HepG2 (cell line): Measurements from ENCODE around the gene PCSK6. TPM values are rescaled to one million over a fixed set of nuclear protein-coding genes. Genes with fewer than 3 reads are reported as not detected.

Experiments
- ATAC-seq: fragments of 200-7000 bp; cut with Tn5 transposase; 3 replicates; pipeline ENCODE4 v1.9.1; 2020; ENCODE audit warnings: mild to moderate bottlenecking, moderate library complexity
- BruUV-seq: library from RNA; stranded (reverse); fragments of 400-500 nt; replicated peaks from 2 replicates; lab custom pipeline; 2021; lab: Mats Ljungman, UMichigan
- CTCF ChIA-PET: fragments of 300-600 bp; formaldehyde crosslinking; extraction: SDS; loops from one replicate; lab custom pipeline; 2021; ENCODE audit warnings: low total read pairs, inconsistent platforms, low intra/inter-chr PET ratio; lab: Yijun Ruan, JAX
- POLR2A ChIA-PET: fragments of 350-600 bp; sonication (Branson Sonifier 250); formaldehyde crosslinking; loops from one replicate; lab custom pipeline; 2020; ENCODE audit warnings: antibody characterized with exemption, inconsistent platforms; lab: Yijun Ruan, JAX
- DNase-seq: peaks from one replicate; pipeline ENCODE4 v3.0.0-alpha.2; 2015; ENCODE audit warnings: low spot score
- FAIRE-seq: peaks from 3 replicates; lab custom pipeline; 2011; peaks lifted over from hg19 to GRCh38; lab: Jason Lieb, UNC
- H2AFZ ChIP-seq: one replicate; pipeline ENCODE4 v1.6.1; 2011; ENCODE audit warnings: low read length, inconsistent platforms
- H3K27ac ChIP-seq: fragments of 300-600 bp; 3 replicates; pipeline ENCODE4 v1.8.0; 2011; ENCODE audit warnings: mixed run types, mild to moderate bottlenecking, mixed read lengths, low read length, inconsistent platforms; ENCODE audit not compliant: insufficient read depth; ENCODE audit errors: extremely low read length
- H3K27me3 ChIP-seq, 2 experiments: fragments of 200-600 bp in 1 of 2; 2 replicates in 1 of 2; 3 replicates in 1 of 2; pipeline versions ENCODE4 v1.6.0 to v1.8.0; 2011; ENCODE audit warnings: low read length in 2 of 2, mild to moderate bottlenecking in 2 of 2, moderate library complexity in 2 of 2, inconsistent platforms in 1 of 2; ENCODE audit not compliant: insufficient read depth in 2 of 2, control insufficient read depth in 1 of 2
- H3K36me3 ChIP-seq, 2 experiments: fragments of 200-600 bp in 1 of 2; replicated peaks in 1 of 2; 2 replicates in 1 of 2; 3 replicates in 1 of 2; pipeline versions ENCODE4 v1.5.1 to v1.8.0; 2011; ENCODE audit warnings: low read length in 2 of 2, inconsistent platforms in 1 of 2; ENCODE audit not compliant: insufficient read depth in 2 of 2, control insufficient read depth in 1 of 2
- H3K4me1 ChIP-seq: 2 replicates; pipeline ENCODE4 v1.5.1; 2012; ENCODE audit warnings: low read length, inconsistent platforms; ENCODE audit not compliant: insufficient read depth
- H3K4me2 ChIP-seq: 2 replicates; pipeline ENCODE4 v1.6.0; 2011; ENCODE audit warnings: low read depth, low read length, inconsistent platforms
- H3K4me3 ChIP-seq, 3 experiments: fragments of 200-600 bp in 1 of 3; sonication (generic), shearing (Covaris generic) in 1 of 3; replicated peaks in 1 of 3; 2 replicates each; pipeline ENCODE4 v1.5.1; 2011 to 2016; ENCODE audit warnings: low read length in 3 of 3, inconsistent platforms in 2 of 3, low read depth in 2 of 3, mild to moderate bottlenecking in 2 of 3, control low read depth in 1 of 3, mixed read lengths in 1 of 3; ENCODE audit not compliant: insufficient read depth in 1 of 3
- H3K79me2 ChIP-seq: one replicate; pipeline ENCODE4 v1.6.1; 2011; ENCODE audit warnings: low read length, inconsistent platforms; ENCODE audit not compliant: insufficient read depth
- H3K9ac ChIP-seq: 2 replicates; pipeline ENCODE4 v1.6.0; 2011; ENCODE audit warnings: mild to moderate bottlenecking, low read depth, low read length, inconsistent platforms; ENCODE audit not compliant: insufficient read depth
- H3K9me3 ChIP-seq: 2 replicates; pipeline ENCODE4 v1.5.1; 2012; ENCODE audit warnings: mild to moderate bottlenecking, low read length
- H4K20me1 ChIP-seq: 2 replicates; pipeline ENCODE4 v1.6.0; 2011; ENCODE audit warnings: inconsistent platforms, mild to moderate bottlenecking, low read length, moderate library complexity; ENCODE audit not compliant: insufficient read depth
- EZH2 ChIP-seq: conservative IDR thresholded peaks from 2 replicates; pipeline ENCODE4 v1.6.1; 2012; ENCODE audit warnings: mild to moderate bottlenecking, low read depth, low read length, moderate library complexity
- HIC2 ChIP-seq: sonication (generic); formaldehyde crosslinking; IDR thresholded peaks from 2 replicates; pipeline ENCODE4 v1.9.0; 2022; ENCODE audit warnings: low read depth, missing genetic modification reagents
- KAT8 ChIP-seq: IDR thresholded peaks from 2 replicates; pipeline ENCODE4 v1.6.1; 2016; ENCODE audit warnings: missing genetic modification reagents, missing compliant biosample characterization
- SMAD9 ChIP-seq: sonication (generic); formaldehyde crosslinking; IDR thresholded peaks from 2 replicates; pipeline ENCODE4 v1.5.1; 2020; ENCODE audit warnings: mild to moderate bottlenecking, missing genetic modification reagents
- XRCC5 ChIP-seq: fragments of 200-400 bp; formaldehyde crosslinking; optimal IDR thresholded peaks from 2 replicates; pipeline ENCODE3; 2017; ENCODE audit warnings: mild to moderate bottlenecking, low read length
- ZNF143 ChIP-seq: sonication (generic); formaldehyde crosslinking; IDR thresholded peaks from 2 replicates; pipeline ENCODE4 v1.4.0; 2020; ENCODE audit warnings: missing genetic modification reagents
- ZNF251 ChIP-seq: sonication (generic); formaldehyde crosslinking; IDR thresholded peaks from 2 replicates; pipeline ENCODE4 v1.9.0; 2021; ENCODE audit warnings: mild to moderate bottlenecking, missing genetic modification reagents
- ZNF296 ChIP-seq: sonication (generic); formaldehyde crosslinking; conservative IDR thresholded peaks from 2 replicates; pipeline ENCODE4 v1.5.0; 2020; ENCODE audit warnings: mild to moderate bottlenecking, missing genetic modification reagents
- ZNF331 ChIP-seq: sonication (generic); formaldehyde crosslinking; IDR thresholded peaks from 2 replicates; pipeline ENCODE4 v1.4.0; 2020; ENCODE audit warnings: missing genetic modification reagents
- ZNF33A ChIP-seq: sonication (generic); formaldehyde crosslinking; IDR thresholded peaks from 2 replicates; pipeline ENCODE4 v1.5.1; 2020; ENCODE audit warnings: missing genetic modification reagents, mild to moderate bottlenecking, moderate library complexity, borderline replicate concordance
- ZSCAN20 ChIP-seq: sonication (generic); formaldehyde crosslinking; IDR thresholded peaks from 2 replicates; pipeline ENCODE4 v1.4.0; 2020; ENCODE audit warnings: missing genetic modification reagents, mild to moderate bottlenecking, borderline replicate concordance
- WGBS: methylation state at CpG from one replicate; pipeline ENCODE4 v1.1.6; 2017; ENCODE audit warnings: low lambda C conversion rate; 5-methylcytosine and 5-hydroxymethylcytosine counted together
- in situ Hi-C: cut with HindIII; loops from 2 replicates; pipeline ENCODE4 v1.10.0; 2017; ENCODE audit warnings: low pct_unique_long_range_greater_than_20kb; ENCODE audit not compliant: extremely low pct_ligation_motif_present
- intact Hi-C: fragments of 100-400 bp; cut with micrococcal nuclease; formaldehyde crosslinking; loops from one replicate; pipeline ENCODE4 v1.10.0; 2022; ENCODE audit not compliant: unreplicated experiment
- polyA plus RNA-seq, 8 experiments: library from polyadenylated mRNA; depleted of rRNA in 3 of 8; stranded (reverse) in 7 of 8; unstranded in 1 of 8; fragments of >200 nt; fragmentation: Illumina TruSeq in 4 of 8; extraction: Trizol in 4 of 8; gene quantifications; 2 replicates each; pipeline versions ENCODE4 v1.2.1 to v1.2.3, GENCODE V29; 2011 to 2016; ENCODE audit warnings: low read depth in 4 of 8, missing spikeins in 1 of 8, mixed read lengths in 1 of 8; ENCODE audit not compliant: insufficient read depth in 1 of 8
- total RNA-seq, 5 experiments: library from RNA; depleted of rRNA; stranded (reverse); fragments of >200 nt; fragmentation: Illumina TruSeq; extraction: Trizol; gene quantifications; 2 replicates each; pipeline ENCODE4 v1.2.3, GENCODE V29; 2016; ENCODE audit warnings: low read depth in 1 of 5
- TF ChIP-seq, protein P1 (sequence below), 2 experiments: sonication (generic) in 1 of 2; formaldehyde crosslinking in 1 of 2; IDR thresholded peaks; 2 replicates each; pipeline versions ENCODE4 v1.5.1 to v1.6.1; 2011 to 2020; ENCODE audit warnings: borderline replicate concordance in 1 of 2, low read depth in 1 of 2, low read length in 1 of 2, mild to moderate bottlenecking in 1 of 2, missing genetic modification reagents in 1 of 2, moderate library complexity in 1 of 2
- TF ChIP-seq, protein P2 (sequence below): sonication (generic); formaldehyde crosslinking; IDR thresholded peaks from 2 replicates; pipeline ENCODE4 v1.4.0; 2020; ENCODE audit warnings: mild to moderate bottlenecking, missing genetic modification reagents

PCSK6 gene
- total and polyA plus RNA-seq, 2 of the 13 experiments (the other 11 are each of a cell fraction or from before 2014, with no cell fraction given) = 56.5 to 155 TPM

GRCh38 chr15:101327147-101327740, 162.3 kb downstream of the PCSK6 start:
- no peak overlapping the region for H3K9ac ChIP-seq
- no peak overlapping the region for H3K4me3 ChIP-seq
- 93% methylated on average over 13 of the region's 17 CpGs for WGBS
- H3K36me3 ChIP-seq = peaks cover 30 to 77% of the 10 kb centered on the region in 2 experiments
- H2AFZ ChIP-seq = no peak overlapping the region
- BruUV-seq = no TSS peak
- ChIA-PET POLR2A (no interaction called here), CTCF (no interaction called here)
- DNase-seq (no peak), ATAC-seq (no peak), FAIRE-seq (no peak)
- H3K4me1 ChIP-seq = peaks cover 26% of the 10 kb centered on the region
- in situ Hi-C loops (no loop called here), intact Hi-C loops (no loop called here)
- H3K27me3 ChIP-seq = no peaks in the 10 kb centered on the region
- no peak overlapping the region for H3K27ac ChIP-seq
- no peak overlapping the region for H3K4me2 ChIP-seq
- no peaks in the 10 kb centered on the region for H3K79me2 ChIP-seq
- H4K20me1 ChIP-seq = no peaks in the 10 kb centered on the region
- no peaks in the 10 kb centered on the region for H3K9me3 ChIP-seq
- TF ChIP-seq ZSCAN20 (CRISPR knock-in tag) (no peak), XRCC5 (no peak), ZNF251 (CRISPR knock-in tag) (no peak), KAT8 (CRISPR knock-in tag) (no peak), HIC2 (CRISPR knock-in tag) (no peak), SMAD9 (CRISPR knock-in tag) (no peak), ZNF143 (no peak), ZNF296 (CRISPR knock-in tag) (no peak), ZNF331 (no peak), ZNF33A (CRISPR knock-in tag) (no peak), EZH2 (no peak)
- TF ChIP-seq, protein P1, sequence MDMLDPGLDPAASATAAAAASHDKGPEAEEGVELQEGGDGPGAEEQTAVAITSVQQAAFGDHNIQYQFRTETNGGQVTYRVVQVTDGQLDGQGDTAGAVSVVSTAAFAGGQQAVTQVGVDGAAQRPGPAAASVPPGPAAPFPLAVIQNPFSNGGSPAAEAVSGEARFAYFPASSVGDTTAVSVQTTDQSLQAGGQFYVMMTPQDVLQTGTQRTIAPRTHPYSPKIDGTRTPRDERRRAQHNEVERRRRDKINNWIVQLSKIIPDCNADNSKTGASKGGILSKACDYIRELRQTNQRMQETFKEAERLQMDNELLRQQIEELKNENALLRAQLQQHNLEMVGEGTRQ (IDR thresholded peaks at IDR 0.05; ENCODE audit: low read depth, low read length) = no peak
- TF ChIP-seq, protein P1 (CRISPR knock-in tag; IDR thresholded peaks at IDR 0.05; ENCODE audit: borderline replicate concordance) = no peak
- TF ChIP-seq, protein P2, sequence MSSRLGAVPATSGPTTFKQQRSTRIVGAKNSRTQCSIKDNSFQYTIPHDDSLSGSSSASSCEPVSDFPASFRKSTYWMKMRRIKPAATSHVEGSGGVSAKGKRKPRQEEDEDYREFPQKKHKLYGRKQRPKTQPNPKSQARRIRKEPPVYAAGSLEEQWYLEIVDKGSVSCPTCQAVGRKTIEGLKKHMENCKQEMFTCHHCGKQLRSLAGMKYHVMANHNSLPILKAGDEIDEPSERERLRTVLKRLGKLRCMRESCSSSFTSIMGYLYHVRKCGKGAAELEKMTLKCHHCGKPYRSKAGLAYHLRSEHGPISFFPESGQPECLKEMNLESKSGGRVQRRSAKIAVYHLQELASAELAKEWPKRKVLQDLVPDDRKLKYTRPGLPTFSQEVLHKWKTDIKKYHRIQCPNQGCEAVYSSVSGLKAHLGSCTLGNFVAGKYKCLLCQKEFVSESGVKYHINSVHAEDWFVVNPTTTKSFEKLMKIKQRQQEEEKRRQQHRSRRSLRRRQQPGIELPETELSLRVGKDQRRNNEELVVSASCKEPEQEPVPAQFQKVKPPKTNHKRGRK (CRISPR knock-in tag) = no peak
